Stimulated activated naive CD8-positive, alpha-beta T cell treated with anti-CD3 and anti-CD28 coated beads, Interleukin-15, amount 100 ng/mL, for 72 hours (primary cell): Measurements from ENCODE around the gene SPTBN1.

Source experiments
- ATAC-seq: fragments of 150-1000 bp; cut with Tn5 transposase; 2 replicates; pipeline ENCODE4 v1.10.0; 2021; ENCODE audit warnings: mild to moderate bottlenecking, moderate library complexity
- DNase-seq, 2 donors: peaks; one replicate each; pipeline ENCODE4 v3.0.0; 2021 to 2022
- H3K27ac Mint-ChIP-seq, 2 donors: one replicate each; pipeline ENCODE4 v1.8.0; 2022; ENCODE audit warnings: mild to moderate bottlenecking in 2 of 2, mixed read lengths in 2 of 2, moderate library complexity in 2 of 2
- H3K27me3 Mint-ChIP-seq: one replicate; pipeline ENCODE4 v1.8.0; 2022; ENCODE audit warnings: mixed read lengths
- H3K4me1 Mint-ChIP-seq: one replicate; pipeline ENCODE4 v1.8.0; 2022; ENCODE audit warnings: mild to moderate bottlenecking, mixed read lengths
- H3K4me3 Mint-ChIP-seq, 2 donors: one replicate each; pipeline ENCODE4 v1.8.0; 2022; ENCODE audit warnings: mild to moderate bottlenecking in 2 of 2, mixed read lengths in 2 of 2, moderate library complexity in 1 of 2
- H3K9me3 Mint-ChIP-seq, 2 donors: one replicate each; pipeline ENCODE4 v1.8.0; 2022; ENCODE audit warnings: mixed read lengths in 2 of 2

Gene SPTBN1

DNA sequence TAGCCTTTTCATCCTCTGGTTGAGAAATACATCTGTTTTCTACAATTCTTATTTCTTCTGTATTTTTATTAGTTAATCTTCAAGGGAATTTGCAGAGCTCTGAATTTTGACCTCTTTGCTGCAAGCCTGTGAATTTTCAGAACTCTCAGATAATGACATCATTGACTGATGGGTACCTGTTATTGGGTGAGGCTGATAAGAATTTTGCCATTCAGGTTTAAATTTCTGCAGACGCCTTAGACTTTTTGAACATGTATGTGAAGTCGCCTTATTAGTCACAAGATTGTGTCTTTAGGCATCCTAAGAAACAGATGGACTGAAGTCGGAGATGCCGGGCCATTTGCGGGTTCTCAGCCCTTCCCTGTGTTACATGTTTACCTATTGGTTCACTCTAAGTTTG, 82.4 kb downstream of the SPTBN1 start:
- Mint-ChIP-seq H3K9me3 (no peaks in the 10 kb centered on the region), H3K27me3 (no peaks in the 10 kb centered on the region), H3K4me1 (peaks cover 6% of the 10 kb centered on the region), H3K4me3 (no peak overlapping the region), H3K27ac (no peak overlapping the region)
- DNase-seq (no peak), ATAC-seq (no peak)

DNA sequence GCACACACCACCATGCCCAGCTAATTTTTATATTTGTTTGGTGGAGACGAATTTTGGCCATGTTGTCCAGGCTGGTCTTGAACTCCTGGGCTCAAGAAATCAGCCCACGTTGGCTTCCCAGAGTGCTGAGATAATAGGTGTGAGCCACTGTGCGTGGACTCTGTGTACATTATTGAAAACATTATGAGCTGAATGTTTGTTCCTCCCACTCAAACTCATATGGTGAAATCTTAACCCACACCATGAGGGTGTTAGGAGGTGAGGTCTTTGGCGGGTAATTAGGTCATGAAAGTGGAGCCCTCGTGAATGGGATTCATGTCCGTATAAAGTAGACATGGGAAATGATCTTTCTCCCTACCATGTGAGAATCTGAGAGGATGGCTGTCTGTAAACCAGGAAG, 83.6 kb downstream of the SPTBN1 start:
- H3K4me1 Mint-ChIP-seq, result peaks cover 6% of the 10 kb centered on the region
- H3K27ac Mint-ChIP-seq, result no peak overlapping the region
- no peak overlapping the region for H3K4me3 Mint-ChIP-seq
- no peaks in the 10 kb centered on the region for H3K9me3 Mint-ChIP-seq
- DNase-seq (no peak), ATAC-seq (no peak)
- no peaks in the 10 kb centered on the region for H3K27me3 Mint-ChIP-seq

- Mint-ChIP-seq H3K27me3 (no peaks in the 10 kb centered on the region), H3K4me3 (no peak overlapping the region), H3K9me3 (no peaks in the 10 kb centered on the region), H3K4me1 (peaks cover 6% of the 10 kb centered on the region), H3K27ac (no peak overlapping the region)
- ATAC-seq (no peak), DNase-seq (no peak)
Measured at GRCh38 chr2:54540194-54540593, 84.1 kb downstream of the SPTBN1 start.

DNA sequence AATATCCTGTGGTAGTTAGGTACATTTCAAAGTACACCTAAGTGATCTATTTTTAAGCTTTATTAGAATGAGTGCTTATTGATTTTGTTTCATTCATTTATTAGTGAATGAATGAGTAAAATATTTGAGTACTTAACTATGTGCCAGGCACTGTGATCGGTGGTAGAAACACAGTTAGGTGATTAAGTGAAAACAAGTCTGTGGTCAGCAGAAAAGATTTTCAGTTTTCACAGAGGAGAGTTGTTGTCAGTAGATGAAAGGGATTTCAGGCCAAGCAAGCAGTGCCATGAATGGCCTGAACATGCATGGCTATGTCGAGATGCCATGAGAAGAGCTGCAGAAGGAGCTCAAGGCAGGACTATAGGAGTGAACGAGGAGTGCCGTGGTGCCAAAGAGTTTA, 85.9 kb downstream of the SPTBN1 start:
- no peak overlapping the region for H3K4me3 Mint-ChIP-seq
- no peak overlapping the region for H3K27ac Mint-ChIP-seq

DNA sequence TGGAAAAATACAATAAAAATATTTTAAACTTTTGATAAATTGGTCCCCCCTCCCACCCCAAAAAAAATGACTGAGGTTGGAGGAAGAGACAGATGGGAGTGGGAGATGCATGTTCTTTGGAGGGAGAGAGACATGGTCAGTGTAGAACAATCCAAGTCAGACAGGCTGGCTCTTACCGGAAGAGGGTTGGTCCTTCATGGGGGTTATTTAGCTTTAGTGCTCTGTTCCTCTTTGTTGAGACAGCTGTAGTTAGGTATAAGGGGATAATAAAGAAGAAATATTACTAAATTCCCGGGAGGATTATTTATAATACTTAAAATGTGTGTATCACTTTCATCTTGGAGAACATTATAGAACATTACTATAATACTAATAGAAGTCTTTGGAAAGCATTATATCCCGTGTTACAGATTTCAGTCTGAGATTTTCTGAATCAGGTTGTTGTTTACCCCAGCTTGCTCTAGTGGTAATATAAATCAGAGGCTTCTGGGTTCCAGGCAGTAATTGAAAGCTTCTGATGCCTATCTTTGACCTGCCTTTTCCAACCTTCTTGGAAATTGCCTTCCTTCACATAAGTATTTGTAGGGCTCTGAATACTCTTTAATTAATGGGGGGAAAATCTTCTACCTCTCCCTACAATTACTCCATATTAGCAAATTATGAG, 87.7 kb downstream of the SPTBN1 start:
- Mint-ChIP-seq H3K4me3 (no peak overlapping the region), H3K9me3 (no peaks in the 10 kb centered on the region), H3K4me1 (peaks cover 25% of the 10 kb centered on the region), H3K27ac (no peak overlapping the region), H3K27me3 (no peaks in the 10 kb centered on the region)
- ATAC-seq (no peak), DNase-seq (no peak)

More for the DNA sequence above, 85.9 kb downstream of the SPTBN1 start:
- H3K9me3 Mint-ChIP-seq, result no peaks in the 10 kb centered on the region
- DNase-seq (no peak), ATAC-seq (no peak)
- peaks cover 18% of the 10 kb centered on the region for H3K4me1 Mint-ChIP-seq
- H3K27me3 Mint-ChIP-seq, result no peaks in the 10 kb centered on the region

GRCh38 chr2:54545702-54546450, 89.7 kb downstream of the SPTBN1 start:
- Mint-ChIP-seq H3K27me3 (no peaks in the 10 kb centered on the region), H3K4me1 (peaks cover 26% of the 10 kb centered on the region), H3K9me3 (no peaks in the 10 kb centered on the region), H3K27ac (no peak overlapping the region), H3K4me3 (no peak overlapping the region)
- no peak for DNase-seq
- peak; percentile 55 for ATAC-seq

GRCh38 chr2:54546518-54546917, 90.4 kb downstream of the SPTBN1 start:
- Mint-ChIP-seq H3K27me3 (no peaks in the 10 kb centered on the region), H3K4me3 (no peak overlapping the region), H3K9me3 (no peaks in the 10 kb centered on the region), H3K4me1 (peaks cover 26% of the 10 kb centered on the region), H3K27ac (no peak overlapping the region)
- DNase-seq, result no peak
- no peak for ATAC-seq

DNA sequence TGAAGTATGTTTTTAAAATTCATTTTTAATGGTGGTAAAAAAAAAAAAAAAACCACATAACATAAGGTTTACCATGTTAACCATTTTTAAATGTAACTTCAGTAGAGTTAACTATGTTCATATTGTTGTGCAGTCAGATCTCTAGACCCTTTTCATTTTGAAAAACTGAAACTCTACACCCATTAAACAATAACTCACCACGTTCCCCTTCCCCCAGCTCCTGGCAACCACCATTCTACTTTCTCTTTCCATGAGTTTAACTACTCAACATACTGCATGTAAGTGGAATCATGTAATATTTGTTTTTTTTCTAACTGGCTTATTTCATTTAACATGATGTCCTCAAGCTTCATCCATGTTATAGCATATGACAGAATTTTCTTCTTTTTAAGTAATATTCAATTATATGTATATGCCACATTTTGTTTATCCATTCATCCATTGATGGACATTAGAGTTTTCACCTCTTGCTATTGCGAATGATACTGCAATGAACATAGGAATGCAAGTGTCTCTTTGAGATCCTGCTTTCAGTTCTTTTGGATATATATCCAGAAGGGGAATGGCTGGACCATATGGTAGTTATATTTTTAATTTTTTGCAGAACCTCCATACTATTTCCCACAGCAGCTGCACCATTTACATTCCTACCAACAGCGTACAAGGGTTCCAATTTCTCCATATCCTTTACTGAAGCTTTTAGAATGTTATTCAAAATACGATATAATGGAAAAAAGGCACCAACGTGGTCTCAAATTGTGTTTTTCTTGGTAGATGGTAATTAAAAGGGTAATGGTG, 91.0 kb downstream of the SPTBN1 start:
- Mint-ChIP-seq H3K27me3 (no peaks in the 10 kb centered on the region), H3K9me3 (no peaks in the 10 kb centered on the region), H3K4me1 (peaks cover 23% of the 10 kb centered on the region), H3K27ac (no peak overlapping the region), H3K4me3 (peak overlapping the region in 1 of 2 donors; percentile 34)
- ATAC-seq (peak; percentile 60), DNase-seq (no peak)

GRCh38 chr2:54549430-54549829, 93.3 kb downstream of the SPTBN1 start:
- H3K27ac Mint-ChIP-seq, result no peak overlapping the region
- no peaks in the 10 kb centered on the region for H3K9me3 Mint-ChIP-seq
- H3K4me1 Mint-ChIP-seq, result peaks cover 36% of the 10 kb centered on the region

DNA sequence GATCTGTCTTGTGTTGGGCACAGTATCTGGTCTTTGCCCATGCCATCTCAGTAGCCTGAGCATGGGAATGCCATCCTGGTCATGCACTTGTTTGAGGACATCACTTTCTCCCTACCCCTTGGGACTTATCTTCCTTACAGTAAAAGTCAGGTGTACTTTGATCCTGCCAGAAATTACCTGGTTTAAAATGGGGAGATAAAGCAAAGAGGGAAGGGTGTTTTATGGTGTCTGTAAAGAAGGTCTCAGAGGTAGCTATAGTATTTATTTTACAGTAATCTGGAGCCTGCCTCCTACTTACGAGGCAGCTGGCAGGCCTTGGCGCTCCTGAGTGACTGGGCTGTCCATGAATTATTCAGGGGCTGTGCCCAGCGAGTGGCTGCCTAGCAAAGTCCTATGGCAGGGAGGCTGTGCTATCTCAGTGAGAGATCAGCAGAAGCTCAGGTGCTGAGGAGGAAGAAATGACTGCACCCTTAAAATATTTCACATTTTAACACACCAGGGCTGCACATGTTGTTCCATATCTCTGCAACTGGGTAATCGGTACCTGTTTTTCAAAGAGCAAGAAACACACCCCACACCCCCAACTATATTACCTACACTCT, 93.9 kb downstream of the SPTBN1 start:
- H3K9me3 Mint-ChIP-seq, result no peaks in the 10 kb centered on the region
- no peak overlapping the region for H3K27ac Mint-ChIP-seq
- ATAC-seq (no peak), DNase-seq (no peak)
- H3K4me3 Mint-ChIP-seq, result no peak overlapping the region
- peaks cover 41% of the 10 kb centered on the region for H3K4me1 Mint-ChIP-seq
- H3K27me3 Mint-ChIP-seq, result no peaks in the 10 kb centered on the region

More at GRCh38 chr2:54549430-54549829, 93.3 kb downstream of the SPTBN1 start:
- H3K27me3 Mint-ChIP-seq, result no peaks in the 10 kb centered on the region
- no peak overlapping the region for H3K4me3 Mint-ChIP-seq
- DNase-seq, result no peak
- ATAC-seq, result no peak

- no peaks in the 10 kb centered on the region for H3K9me3 Mint-ChIP-seq
Measured at GRCh38 chr2:54550547-54550946, 94.4 kb downstream of the SPTBN1 start.

DNA sequence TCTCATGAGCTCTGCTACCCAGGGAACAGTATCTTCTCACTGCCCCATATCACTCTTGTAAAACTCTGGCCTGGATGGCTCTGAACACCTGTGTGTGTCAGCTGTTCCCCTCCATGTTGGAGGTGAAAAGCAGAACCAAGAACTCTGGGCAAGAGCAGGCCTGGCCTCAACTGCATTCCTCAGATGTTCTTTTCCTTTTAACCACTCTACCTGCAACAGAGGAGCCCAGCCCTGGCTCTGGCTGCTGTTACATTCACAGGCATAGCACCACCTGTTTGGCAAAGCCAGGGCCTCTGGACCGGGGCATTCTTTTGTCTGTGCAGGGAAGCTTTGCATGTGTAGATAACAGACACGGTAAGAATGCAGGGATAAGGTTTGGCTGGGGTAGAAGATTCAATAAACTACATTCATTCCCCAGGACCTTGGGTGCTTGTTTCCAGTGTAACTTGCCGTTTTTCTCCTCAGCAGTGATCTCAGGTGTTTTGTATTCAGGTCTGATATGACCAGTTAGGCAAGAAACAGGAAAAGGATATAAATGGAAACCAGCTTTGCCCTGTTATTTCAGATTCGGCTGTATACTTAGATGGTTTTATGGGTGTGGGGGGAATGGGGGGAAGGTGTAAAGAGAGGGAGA, 95.1 kb downstream of the SPTBN1 start:
- DNase-seq (no peak), ATAC-seq (no peak)
- Mint-ChIP-seq H3K27me3 (no peaks in the 10 kb centered on the region), H3K4me1 (peaks cover 50% of the 10 kb centered on the region), H3K27ac (no peak overlapping the region), H3K4me3 (no peak overlapping the region), H3K9me3 (no peaks in the 10 kb centered on the region)

More at GRCh38 chr2:54550547-54550946, 94.4 kb downstream of the SPTBN1 start:
- ATAC-seq, result no peak
- Mint-ChIP-seq H3K27ac (no peak overlapping the region), H3K4me3 (no peak overlapping the region), H3K4me1 (peaks cover 47% of the 10 kb centered on the region), H3K27me3 (no peaks in the 10 kb centered on the region)
- no peak for DNase-seq

DNA sequence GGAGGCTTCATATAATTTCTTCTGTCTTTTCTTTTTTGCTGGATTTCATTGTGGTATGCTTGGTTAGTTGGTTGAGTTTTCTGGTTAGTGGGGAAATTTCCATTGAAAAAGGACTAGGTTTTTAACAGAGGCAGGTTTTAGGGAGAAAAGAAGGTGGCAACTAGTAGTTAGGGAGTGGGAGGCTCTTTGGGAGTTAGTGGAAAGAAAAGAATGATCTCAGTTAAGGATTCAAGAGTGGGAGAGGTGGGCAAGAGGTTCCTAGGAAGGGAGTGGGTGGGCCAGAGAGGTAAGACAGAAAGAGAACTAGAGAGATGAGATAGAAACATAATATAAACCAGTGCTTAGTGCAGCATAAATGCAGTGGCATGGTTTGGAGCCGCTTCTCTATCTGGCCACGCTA, 96.9 kb downstream of the SPTBN1 start:
- H3K27ac Mint-ChIP-seq, result no peak overlapping the region
- no peaks in the 10 kb centered on the region for H3K9me3 Mint-ChIP-seq
- DNase-seq (no peak), ATAC-seq (no peak)
- no peaks in the 10 kb centered on the region for H3K27me3 Mint-ChIP-seq
- H3K4me3 Mint-ChIP-seq, result no peak overlapping the region
- peaks cover 55% of the 10 kb centered on the region for H3K4me1 Mint-ChIP-seq

DNA sequence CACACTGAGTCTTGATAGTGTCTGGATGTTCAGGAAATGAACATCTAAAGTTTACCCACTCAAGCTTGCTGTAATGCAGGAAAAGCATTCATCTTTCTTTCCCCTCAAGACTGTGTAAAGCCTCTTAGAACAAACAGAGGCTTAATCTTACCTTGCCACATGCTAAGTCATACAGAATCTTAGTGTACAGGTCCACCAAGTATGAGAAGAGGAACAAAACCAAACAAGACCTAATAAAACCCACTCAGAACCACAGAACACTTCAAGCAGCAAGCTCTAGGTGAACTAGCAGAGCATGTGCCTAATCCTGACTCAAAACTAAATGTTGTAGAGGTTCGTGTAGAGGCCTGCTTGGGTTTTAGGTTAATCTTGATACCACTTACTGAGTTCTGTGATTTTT, 97.6 kb downstream of the SPTBN1 start:
- ATAC-seq (no peak), DNase-seq (no peak)
- Mint-ChIP-seq H3K4me1 (peaks cover 52% of the 10 kb centered on the region), H3K27ac (no peak overlapping the region), H3K9me3 (no peaks in the 10 kb centered on the region), H3K4me3 (no peak overlapping the region), H3K27me3 (no peaks in the 10 kb centered on the region)

- no peaks in the 10 kb centered on the region for H3K9me3 Mint-ChIP-seq
- DNase-seq, result no peak
- H3K27me3 Mint-ChIP-seq, result no peaks in the 10 kb centered on the region
- no peak overlapping the region for H3K4me3 Mint-ChIP-seq
- H3K27ac Mint-ChIP-seq, result no peak overlapping the region
- ATAC-seq, result no peak
- H3K4me1 Mint-ChIP-seq, result peaks cover 50% of the 10 kb centered on the region
Measured at GRCh38 chr2:54555318-54555837, 99.3 kb downstream of the SPTBN1 start.
